Thoracic aorta (tissue), 2 donors: ENCODE measurements around the gene BAG3. TPM values are rescaled to one million over a fixed set of nuclear protein-coding genes. Genes with fewer than 3 reads are reported as not detected.

Experiments
- ATAC-seq: fragments of 150-250 bp; one replicate; pipeline ENCODE4 v1.8.0; 2017; ENCODE audit warnings: low read depth; ENCODE audit not compliant: insufficient number of reproducible peaks, low FRiP score
- DNase-seq: peaks from one replicate; pipeline ENCODE4 v3.0.0-alpha.2; 2020; ENCODE audit warnings: low spot score
- H3K27ac ChIP-seq, 2 donors: fragments of 200-600 bp; sonication (generic); 1 replicate in 1 of 2; 2 replicates in 1 of 2; pipeline ENCODE4 v1.5.1; 2016; ENCODE audit warnings: mild to moderate bottlenecking in 2 of 2, moderate library complexity in 2 of 2
- H3K27me3 ChIP-seq: fragments of 200-600 bp; sonication (generic); replicated peaks from 2 replicates; pipeline ENCODE4 v1.6.0; 2016; ENCODE audit warnings: mild to moderate bottlenecking; ENCODE audit not compliant: insufficient read depth
- H3K36me3 ChIP-seq: fragments of 200-600 bp; sonication (generic); one replicate; pipeline ENCODE4 v1.5.1; 2016
- H3K4me1 ChIP-seq, 2 donors: fragments of 200-600 bp; sonication (generic); 1 replicate in 1 of 2; 2 replicates in 1 of 2; pipeline versions ENCODE4 v1.5.1 to v1.6.0; 2016; ENCODE audit warnings: low read depth in 2 of 2, mild to moderate bottlenecking in 1 of 2; ENCODE audit not compliant: control insufficient read depth in 1 of 2
- H3K4me3 ChIP-seq: fragments of 200-600 bp; sonication (generic); 2 replicates; pipeline ENCODE4 v1.5.1; 2016; ENCODE audit warnings: mild to moderate bottlenecking
- H3K9me3 ChIP-seq: fragments of 200-600 bp; sonication (generic); 2 replicates; pipeline ENCODE4 v1.5.1; 2016
- CTCF ChIP-seq: fragments of 200-600 bp; sonication (generic); IDR thresholded peaks from one replicate; pipeline ENCODE4 v1.5.1; 2019; ENCODE audit warnings: antibody characterized with exemption
- total RNA-seq, 2 donors: library from RNA; depleted of rRNA; stranded (reverse); fragments of >200 nt; gene quantifications; one replicate each; pipeline versions ENCODE4 v1.1.0 to v1.2.3, GENCODE V29; 2016

The BAG3 gene
- total RNA-seq, 2 donors from 2014 or later, result 48.9 to 87.6 TPM

DNA sequence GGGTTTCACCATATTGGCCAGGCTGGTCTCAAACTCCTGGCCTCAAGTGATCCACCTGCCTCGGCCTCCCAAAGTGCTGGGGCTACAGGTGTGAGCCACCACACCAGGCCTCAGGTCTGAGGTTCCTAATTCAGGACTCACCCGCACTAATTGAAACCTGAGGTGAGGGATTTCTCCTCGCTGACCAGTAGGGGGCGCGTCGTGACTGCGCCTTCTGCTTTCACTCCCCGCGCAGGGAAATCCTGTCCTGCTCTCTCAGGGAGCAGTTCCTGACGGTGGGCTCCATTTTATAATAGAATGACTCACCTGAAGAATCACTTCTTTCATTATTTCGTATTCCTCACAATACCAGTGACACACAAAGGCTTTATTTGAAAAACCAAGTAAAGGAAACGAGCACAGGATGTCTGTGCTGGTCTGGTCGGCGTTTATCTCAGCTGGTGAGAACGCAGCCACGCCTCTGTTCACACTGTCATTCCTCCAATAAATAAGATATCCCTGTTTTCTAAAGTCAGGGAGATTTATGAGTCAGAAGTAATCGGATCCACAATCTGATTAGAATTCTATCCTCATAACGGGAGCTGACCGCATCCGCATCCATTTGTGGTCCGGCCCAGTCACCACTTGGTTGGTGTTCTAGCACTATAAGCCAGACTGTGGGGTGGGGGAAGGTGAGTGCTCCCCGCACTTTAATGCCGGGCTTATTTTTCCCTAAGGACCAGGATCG lies 35.4 kb downstream of the BAG3 start:
- Histone ChIP-seq H3K9me3 (no peaks in the 10 kb centered on the region), H3K27me3 (no peaks in the 10 kb centered on the region), H3K4me1 (peaks cover 12 to 20% of the 10 kb centered on the region in 2 donors), H3K4me3 (peak overlapping the region; percentile 67), H3K36me3 (no peaks in the 10 kb centered on the region), H3K27ac (peak overlapping the region in 1 of 2 donors; percentile 23)
- TF ChIP-seq CTCF, result peak; percentile 98
- DNase-seq (peak; percentile 36), ATAC-seq (peak; percentile 63)

GRCh38 chr10:119687192-119688032 lies 36.2 kb downstream of the BAG3 start:
- DNase-seq (no peak), ATAC-seq (no peak)
- no peak for TF ChIP-seq CTCF
- no peaks in the 10 kb centered on the region for H3K9me3 ChIP-seq
- no peaks in the 10 kb centered on the region for H3K36me3 ChIP-seq
- peak overlapping the region; percentile 67 for H3K4me3 ChIP-seq
- H3K27ac ChIP-seq, result peak overlapping the region in 1 of 2 donors; percentile 23
- peaks cover 4 to 12% of the 10 kb centered on the region in 2 donors for H3K4me1 ChIP-seq
- H3K27me3 ChIP-seq, result no peaks in the 10 kb centered on the region

GRCh38 chr10:119688033-119688508 lies 36.9 kb downstream of the BAG3 start:
- Histone ChIP-seq H3K27ac (no peak overlapping the region), H3K4me3 (no peak overlapping the region), H3K27me3 (no peaks in the 10 kb centered on the region), H3K4me1 (peaks cover 0 to 9% of the 10 kb centered on the region in 2 donors), H3K36me3 (no peaks in the 10 kb centered on the region), H3K9me3 (no peaks in the 10 kb centered on the region)
- DNase-seq (no peak), ATAC-seq (no peak)
- no peak for TF ChIP-seq CTCF

GRCh38 chr10:119689016-119689580 lies 37.9 kb downstream of the BAG3 start:
- Histone ChIP-seq H3K9me3 (no peaks in the 10 kb centered on the region), H3K27me3 (no peaks in the 10 kb centered on the region), H3K27ac (no peak overlapping the region), H3K4me1 (peaks cover 0 to 9% of the 10 kb centered on the region in 2 donors), H3K4me3 (no peak overlapping the region), H3K36me3 (no peaks in the 10 kb centered on the region)
- TF ChIP-seq CTCF, result no peak
- no peak for ATAC-seq
- no peak for DNase-seq

DNA sequence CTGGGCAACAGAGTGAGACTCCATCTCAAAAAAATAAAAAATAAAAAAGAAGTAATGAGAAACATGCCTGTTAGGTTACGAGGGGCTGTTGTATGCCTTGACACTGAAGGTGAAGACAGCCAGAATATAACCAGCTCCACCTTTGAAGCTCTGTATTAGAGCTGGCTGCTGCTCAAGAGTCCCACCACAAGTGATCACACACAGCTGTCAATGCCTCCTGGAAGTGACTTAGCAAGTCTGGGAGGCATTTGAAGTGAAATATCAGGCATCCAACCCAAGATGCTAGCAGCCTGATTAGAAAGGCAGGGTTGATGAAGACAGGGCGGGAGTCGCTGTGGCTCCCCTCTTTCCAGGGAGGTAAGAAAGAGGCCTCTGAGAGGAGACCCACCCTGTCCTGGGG lies 40.5 kb downstream of the BAG3 start:
- Histone ChIP-seq H3K36me3 (no peaks in the 10 kb centered on the region), H3K4me3 (no peak overlapping the region), H3K27ac (no peak overlapping the region), H3K27me3 (no peaks in the 10 kb centered on the region), H3K4me1 (peaks cover 0 to 8% of the 10 kb centered on the region in 2 donors), H3K9me3 (no peaks in the 10 kb centered on the region)
- ATAC-seq, result no peak
- no peak for DNase-seq
- TF ChIP-seq CTCF, result no peak
